Neural progenitor cell (in vitro differentiated cells): ENCODE results near the gene DACH1.

Experiments
- EZH2 ChIP-seq: fragments of 200-600 bp; sonication (generic); IDR thresholded peaks from 2 replicates; pipeline ENCODE4 v1.6.1; 2017; ENCODE audit warnings: antibody characterized with exemption, mild to moderate bottlenecking, moderate library complexity
- EZH2phosphoT487 ChIP-seq: fragments of 200-600 bp; sonication (generic); IDR thresholded peaks from 2 replicates; pipeline ENCODE4 v1.6.1; 2017; ENCODE audit warnings: antibody characterized with exemption
- TF ChIP-seq, protein P1 (sequence below): fragments of 200-600 bp; sonication (generic); IDR thresholded peaks from 2 replicates; pipeline ENCODE4 v1.5.1; 2017; ENCODE audit warnings: antibody characterized with exemption, mild to moderate bottlenecking

DNA sequence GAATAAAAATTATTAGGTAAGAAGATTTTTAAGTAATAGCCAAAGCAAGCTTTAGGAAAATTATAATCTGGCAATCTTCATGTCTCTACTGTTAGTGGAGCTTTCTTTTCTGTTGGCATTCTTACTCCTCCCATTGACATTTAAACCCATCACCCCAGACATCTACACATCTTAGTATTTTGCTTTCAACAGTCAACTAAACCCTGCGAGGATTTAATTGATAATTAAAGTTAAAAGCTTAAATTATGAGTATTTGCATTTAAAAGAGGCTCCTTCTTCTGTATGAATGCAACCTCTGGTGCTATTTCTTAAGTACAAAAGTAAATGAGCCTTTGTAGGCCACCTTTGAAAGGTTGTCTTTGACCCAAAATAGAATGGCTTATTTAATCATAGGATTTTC lies 148.1 kb downstream of the DACH1 start:
- TF ChIP-seq EZH2 (no peak), EZH2phosphoT487 (no peak)
- TF ChIP-seq, protein P1, sequence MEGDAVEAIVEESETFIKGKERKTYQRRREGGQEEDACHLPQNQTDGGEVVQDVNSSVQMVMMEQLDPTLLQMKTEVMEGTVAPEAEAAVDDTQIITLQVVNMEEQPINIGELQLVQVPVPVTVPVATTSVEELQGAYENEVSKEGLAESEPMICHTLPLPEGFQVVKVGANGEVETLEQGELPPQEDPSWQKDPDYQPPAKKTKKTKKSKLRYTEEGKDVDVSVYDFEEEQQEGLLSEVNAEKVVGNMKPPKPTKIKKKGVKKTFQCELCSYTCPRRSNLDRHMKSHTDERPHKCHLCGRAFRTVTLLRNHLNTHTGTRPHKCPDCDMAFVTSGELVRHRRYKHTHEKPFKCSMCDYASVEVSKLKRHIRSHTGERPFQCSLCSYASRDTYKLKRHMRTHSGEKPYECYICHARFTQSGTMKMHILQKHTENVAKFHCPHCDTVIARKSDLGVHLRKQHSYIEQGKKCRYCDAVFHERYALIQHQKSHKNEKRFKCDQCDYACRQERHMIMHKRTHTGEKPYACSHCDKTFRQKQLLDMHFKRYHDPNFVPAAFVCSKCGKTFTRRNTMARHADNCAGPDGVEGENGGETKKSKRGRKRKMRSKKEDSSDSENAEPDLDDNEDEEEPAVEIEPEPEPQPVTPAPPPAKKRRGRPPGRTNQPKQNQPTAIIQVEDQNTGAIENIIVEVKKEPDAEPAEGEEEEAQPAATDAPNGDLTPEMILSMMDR: no peak
